SK-N-SH treated with all-trans-retinoic acid at 6 μM for 48 hours (cell line): Measurements from ENCODE around the gene CD320.

Source experiments
- ATAC-seq: fragments of 200-7000 bp; cut with Tn5 transposase; 3 replicates; pipeline ENCODE4 v1.9.1; 2020; ENCODE audit warnings: mild to moderate bottlenecking, moderate library complexity
- ARNTL ChIP-seq: fragments of 450-650 bp; formaldehyde crosslinking; IDR thresholded peaks from 2 replicates; pipeline ENCODE4 v1.5.0; 2020; ENCODE audit warnings: low read depth, mild to moderate bottlenecking, moderate library complexity, borderline replicate concordance
- BACH2 ChIP-seq: fragments of 250-450 bp; sonication (Bioruptor Pico); IDR thresholded peaks from 2 replicates; pipeline ENCODE4 v1.9.0; 2021; ENCODE audit warnings: mild to moderate bottlenecking, borderline replicate concordance
- CREB5 ChIP-seq: fragments of 250-450 bp; sonication (Bioruptor Pico); IDR thresholded peaks from 2 replicates; pipeline ENCODE4 v1.5.1; 2020; ENCODE audit warnings: low read depth, mild to moderate bottlenecking, moderate library complexity
- CSDC2 ChIP-seq: fragments of 250-450 bp; sonication (Bioruptor Pico); IDR thresholded peaks from 2 replicates; pipeline ENCODE4 v1.5.0; 2020; ENCODE audit warnings: mild to moderate bottlenecking, moderate library complexity
- CSRNP3 ChIP-seq: fragments of 250-450 bp; sonication (Bioruptor Pico); IDR thresholded peaks from 2 replicates; pipeline ENCODE4 v1.5.1; 2021; ENCODE audit warnings: mild to moderate bottlenecking, moderate library complexity
- ESRRG ChIP-seq: fragments of 250-450 bp; sonication (Bioruptor Pico); IDR thresholded peaks from 2 replicates; pipeline ENCODE4 v1.6.1; 2021; ENCODE audit warnings: mild to moderate bottlenecking
- GLIS3 ChIP-seq: fragments of 250-450 bp; sonication (Bioruptor Pico); IDR thresholded peaks from 2 replicates; pipeline ENCODE4 v1.5.0; 2020; ENCODE audit warnings: mild to moderate bottlenecking, moderate library complexity
- ISL1 ChIP-seq: fragments of 250-450 bp; sonication (Bioruptor Pico); IDR thresholded peaks from 2 replicates; pipeline ENCODE4 v2.1.2; 2022; ENCODE audit warnings: mild to moderate bottlenecking, moderate library complexity
- OSR1 ChIP-seq: fragments of 250-450 bp; sonication (Bioruptor Pico); IDR thresholded peaks from 2 replicates; pipeline ENCODE4 v1.8.0; 2022; ENCODE audit warnings: moderate library complexity, mild to moderate bottlenecking, inconsistent platforms
- PATZ1 ChIP-seq: fragments of 250-450 bp; sonication (Bioruptor Pico); IDR thresholded peaks from 2 replicates; pipeline ENCODE4 v1.8.0; 2020; ENCODE audit warnings: mild to moderate bottlenecking, moderate library complexity, borderline replicate concordance
- POU6F1 ChIP-seq: fragments of 250-450 bp; sonication (Bioruptor Pico); IDR thresholded peaks from 2 replicates; pipeline ENCODE4 v1.8.0; 2021; ENCODE audit warnings: low read depth, mild to moderate bottlenecking, moderate library complexity, borderline replicate concordance
- PPARA ChIP-seq: fragments of 250-450 bp; sonication (Bioruptor Pico); IDR thresholded peaks from 2 replicates; pipeline ENCODE4 v1.5.0; 2020; ENCODE audit warnings: mild to moderate bottlenecking, borderline replicate concordance
- RARB ChIP-seq: fragments of 250-450 bp; sonication (Bioruptor Pico); IDR thresholded peaks from 2 replicates; pipeline ENCODE4 v1.8.0; 2021; ENCODE audit warnings: mild to moderate bottlenecking, moderate library complexity
- SNAI2 ChIP-seq: fragments of 250-450 bp; sonication (Bioruptor Pico); IDR thresholded peaks from 2 replicates; pipeline ENCODE4 v1.5.0; 2020; ENCODE audit warnings: mild to moderate bottlenecking, moderate library complexity
- TCF4 ChIP-seq: fragments of 250-450 bp; sonication (Bioruptor Pico); IDR thresholded peaks from 2 replicates; pipeline ENCODE4 v1.8.0; 2021; ENCODE audit warnings: mild to moderate bottlenecking, moderate library complexity, borderline replicate concordance
- TOX ChIP-seq: fragments of 250-450 bp; sonication (Bioruptor Pico); IDR thresholded peaks from 2 replicates; pipeline ENCODE4 v1.8.0; 2021; ENCODE audit warnings: mild to moderate bottlenecking, moderate library complexity, borderline replicate concordance
- TSHZ2 ChIP-seq: fragments of 250-450 bp; sonication (Bioruptor Pico); IDR thresholded peaks from 2 replicates; pipeline ENCODE4 v1.5.0; 2020; ENCODE audit warnings: mild to moderate bottlenecking, moderate library complexity
- ZFP30 ChIP-seq: fragments of 450-650 bp; formaldehyde crosslinking; IDR thresholded peaks from 2 replicates; pipeline ENCODE4 v1.5.0; 2022; ENCODE audit warnings: mild to moderate bottlenecking, moderate library complexity
- ZNF565 ChIP-seq: fragments of 450-650 bp; formaldehyde crosslinking; conservative IDR thresholded peaks from 2 replicates; pipeline ENCODE4 v1.5.0; 2020; ENCODE audit warnings: low read depth, mild to moderate bottlenecking, moderate library complexity
- ZNF8 ChIP-seq: fragments of 450-650 bp; formaldehyde crosslinking; IDR thresholded peaks from 2 replicates; pipeline ENCODE4 v1.5.0; 2020; ENCODE audit warnings: mild to moderate bottlenecking, moderate library complexity

The CD320 gene

GRCh38 chr19:8306235-8307054 is 1.7 kb downstream of the CD320 start:
- no peak for TF ChIP-seq OSR1 (CRISPR knock-in tag)
- TF ChIP-seq CSRNP3 (CRISPR knock-in tag): no peak
- TF ChIP-seq SNAI2: no peak
- TF ChIP-seq TCF4: no peak
- no peak for TF ChIP-seq TSHZ2 (CRISPR knock-in tag)
- no peak for TF ChIP-seq GLIS3 (CRISPR knock-in tag)
- TF ChIP-seq ZNF8 (CRISPR knock-in tag): no peak
- no peak for TF ChIP-seq CREB5 (CRISPR knock-in tag)
- no peak for TF ChIP-seq PPARA (CRISPR knock-in tag)
- no peak for TF ChIP-seq ISL1
- no peak for TF ChIP-seq ESRRG
- TF ChIP-seq ZFP30 (CRISPR knock-in tag): no peak
- no peak for TF ChIP-seq CSDC2 (CRISPR knock-in tag)
- no peak for TF ChIP-seq PATZ1 (CRISPR knock-in tag)
- TF ChIP-seq POU6F1 (CRISPR knock-in tag): no peak
- no peak for TF ChIP-seq RARB
- TF ChIP-seq BACH2 (CRISPR knock-in tag): no peak
- no peak for TF ChIP-seq ARNTL (CRISPR knock-in tag)
- no peak for TF ChIP-seq TOX
- no peak for TF ChIP-seq ZNF565 (CRISPR knock-in tag)
- no peak for ATAC-seq

- ATAC-seq: no peak
- TF ChIP-seq ARNTL (CRISPR knock-in tag) (no peak), SNAI2 (no peak), CSDC2 (CRISPR knock-in tag) (no peak), POU6F1 (CRISPR knock-in tag) (no peak), CSRNP3 (CRISPR knock-in tag) (no peak), TCF4 (no peak), TSHZ2 (CRISPR knock-in tag) (no peak), BACH2 (CRISPR knock-in tag) (no peak), PATZ1 (CRISPR knock-in tag) (no peak)
Measured at GRCh38 chr19:8305798-8306197, 2.4 kb downstream of the CD320 start.
